HepG2 (cell line): ENCODE measurements around the gene NECTIN2.

Experiments
- DPF2 ChIP-seq: sonication (generic); formaldehyde crosslinking; IDR thresholded peaks from 2 replicates; pipeline ENCODE4 v1.4.0; 2020; ENCODE audit warnings: mild to moderate bottlenecking, low read depth, missing genetic modification reagents, borderline replicate concordance
- KDM1A ChIP-seq: IDR thresholded peaks from 2 replicates; pipeline ENCODE4 v1.6.1; 2016; ENCODE audit warnings: missing compliant biosample characterization
- MXI1 ChIP-seq: IDR thresholded peaks from 3 replicates; pipeline ENCODE4 v1.6.1; 2012; ENCODE audit warnings: low read depth, low read length, inconsistent platforms, borderline replicate concordance
- NFIC ChIP-seq: IDR thresholded peaks from 2 replicates; pipeline ENCODE4 v1.6.1; 2012; ENCODE audit warnings: mild to moderate bottlenecking, low read length, inconsistent platforms
- PHF21A ChIP-seq: sonication (generic); formaldehyde crosslinking; IDR thresholded peaks from 2 replicates; pipeline ENCODE4 v1.5.0; 2020; ENCODE audit warnings: mild to moderate bottlenecking, missing genetic modification reagents
- RFX5 ChIP-seq: IDR thresholded peaks from 2 replicates; pipeline ENCODE4 v1.6.1; 2011; ENCODE audit warnings: low read depth, low read length, improper control_type of control experiment
- SP2 ChIP-seq: sonication (generic); formaldehyde crosslinking; IDR thresholded peaks from 2 replicates; pipeline ENCODE4 v1.5.1; 2020; ENCODE audit warnings: mild to moderate bottlenecking, missing genetic modification reagents
- TF ChIP-seq, protein P1 (sequence below): sonication (generic); formaldehyde crosslinking; IDR thresholded peaks from 2 replicates; pipeline ENCODE4 v1.5.0; 2020; ENCODE audit warnings: mild to moderate bottlenecking, missing genetic modification reagents, moderate library complexity
- TF ChIP-seq, protein P2 (sequence below): sonication (generic); formaldehyde crosslinking; IDR thresholded peaks from 2 replicates; pipeline ENCODE4 v1.4.0; 2020; ENCODE audit warnings: missing genetic modification reagents

DNA sequence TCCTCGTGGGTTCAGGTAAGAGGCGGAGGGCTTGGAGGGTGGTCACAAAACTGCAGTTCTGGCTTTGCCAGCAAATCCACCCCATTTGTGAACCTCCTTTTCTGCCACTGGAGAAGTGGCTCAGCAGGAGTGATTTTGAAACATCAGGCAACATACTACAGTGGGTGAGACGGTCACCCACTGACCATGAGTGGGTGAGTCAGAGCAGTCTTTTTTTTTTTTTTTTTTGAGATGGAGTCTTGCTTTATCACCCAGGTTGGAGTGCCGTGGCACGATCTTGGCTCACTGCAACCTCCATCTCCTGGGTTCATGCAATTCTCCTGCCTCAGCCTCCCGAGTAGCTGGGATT is 47.9 kb downstream of the NECTIN2 start:
- TF ChIP-seq, protein P1, sequence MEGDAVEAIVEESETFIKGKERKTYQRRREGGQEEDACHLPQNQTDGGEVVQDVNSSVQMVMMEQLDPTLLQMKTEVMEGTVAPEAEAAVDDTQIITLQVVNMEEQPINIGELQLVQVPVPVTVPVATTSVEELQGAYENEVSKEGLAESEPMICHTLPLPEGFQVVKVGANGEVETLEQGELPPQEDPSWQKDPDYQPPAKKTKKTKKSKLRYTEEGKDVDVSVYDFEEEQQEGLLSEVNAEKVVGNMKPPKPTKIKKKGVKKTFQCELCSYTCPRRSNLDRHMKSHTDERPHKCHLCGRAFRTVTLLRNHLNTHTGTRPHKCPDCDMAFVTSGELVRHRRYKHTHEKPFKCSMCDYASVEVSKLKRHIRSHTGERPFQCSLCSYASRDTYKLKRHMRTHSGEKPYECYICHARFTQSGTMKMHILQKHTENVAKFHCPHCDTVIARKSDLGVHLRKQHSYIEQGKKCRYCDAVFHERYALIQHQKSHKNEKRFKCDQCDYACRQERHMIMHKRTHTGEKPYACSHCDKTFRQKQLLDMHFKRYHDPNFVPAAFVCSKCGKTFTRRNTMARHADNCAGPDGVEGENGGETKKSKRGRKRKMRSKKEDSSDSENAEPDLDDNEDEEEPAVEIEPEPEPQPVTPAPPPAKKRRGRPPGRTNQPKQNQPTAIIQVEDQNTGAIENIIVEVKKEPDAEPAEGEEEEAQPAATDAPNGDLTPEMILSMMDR = no peak
- TF ChIP-seq DPF2 (CRISPR knock-in tag) (no peak), RFX5 (no peak), KDM1A (no peak), MXI1 (no peak), PHF21A (CRISPR knock-in tag) (no peak), SP2 (CRISPR knock-in tag) (no peak), NFIC (no peak)
- TF ChIP-seq, protein P2, sequence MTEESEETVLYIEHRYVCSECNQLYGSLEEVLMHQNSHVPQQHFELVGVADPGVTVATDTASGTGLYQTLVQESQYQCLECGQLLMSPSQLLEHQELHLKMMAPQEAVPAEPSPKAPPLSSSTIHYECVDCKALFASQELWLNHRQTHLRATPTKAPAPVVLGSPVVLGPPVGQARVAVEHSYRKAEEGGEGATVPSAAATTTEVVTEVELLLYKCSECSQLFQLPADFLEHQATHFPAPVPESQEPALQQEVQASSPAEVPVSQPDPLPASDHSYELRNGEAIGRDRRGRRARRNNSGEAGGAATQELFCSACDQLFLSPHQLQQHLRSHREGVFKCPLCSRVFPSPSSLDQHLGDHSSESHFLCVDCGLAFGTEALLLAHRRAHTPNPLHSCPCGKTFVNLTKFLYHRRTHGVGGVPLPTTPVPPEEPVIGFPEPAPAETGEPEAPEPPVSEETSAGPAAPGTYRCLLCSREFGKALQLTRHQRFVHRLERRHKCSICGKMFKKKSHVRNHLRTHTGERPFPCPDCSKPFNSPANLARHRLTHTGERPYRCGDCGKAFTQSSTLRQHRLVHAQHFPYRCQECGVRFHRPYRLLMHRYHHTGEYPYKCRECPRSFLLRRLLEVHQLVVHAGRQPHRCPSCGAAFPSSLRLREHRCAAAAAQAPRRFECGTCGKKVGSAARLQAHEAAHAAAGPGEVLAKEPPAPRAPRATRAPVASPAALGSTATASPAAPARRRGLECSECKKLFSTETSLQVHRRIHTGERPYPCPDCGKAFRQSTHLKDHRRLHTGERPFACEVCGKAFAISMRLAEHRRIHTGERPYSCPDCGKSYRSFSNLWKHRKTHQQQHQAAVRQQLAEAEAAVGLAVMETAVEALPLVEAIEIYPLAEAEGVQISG (CRISPR knock-in tag) = no peak
